HEK293 (cell line): Measurements from ENCODE around the gene TNFRSF1A.

ENCODE experiments used
- GLI2 ChIP-seq: fragments of 450-650 bp; formaldehyde crosslinking; IDR thresholded peaks from 2 replicates; pipeline ENCODE4; 2017; ENCODE audit warnings: missing biosample characterization, missing genetic modification characterization, low read depth, borderline replicate concordance
- GLIS2 ChIP-seq: fragments of 450-650 bp; formaldehyde crosslinking; IDR thresholded peaks from 2 replicates; pipeline ENCODE4 v1.5.1; 2016; ENCODE audit warnings: missing biosample characterization, missing genetic modification characterization
- HOXA7 ChIP-seq: sonication (generic); formaldehyde crosslinking; IDR thresholded peaks from 2 replicates; pipeline ENCODE4 v1.8.1; 2022; ENCODE audit warnings: missing genetic modification reagents, borderline replicate concordance
- IKZF3 ChIP-seq: fragments of 450-650 bp; IDR thresholded peaks from 2 replicates; pipeline ENCODE4 v1.5.0; 2018; ENCODE audit warnings: missing biosample characterization, mild to moderate bottlenecking, missing genetic modification characterization, moderate library complexity
- KLF8 ChIP-seq: fragments of 450-650 bp; formaldehyde crosslinking; IDR thresholded peaks from 2 replicates; pipeline ENCODE4 v1.5.1; 2016; ENCODE audit warnings: missing biosample characterization, missing genetic modification characterization
- MZF1 ChIP-seq: fragments of 450-650 bp; formaldehyde crosslinking; IDR thresholded peaks from 2 replicates; pipeline ENCODE4 v1.5.1; 2017; ENCODE audit warnings: missing biosample characterization, missing genetic modification characterization, borderline replicate concordance
- PRDM6 ChIP-seq: fragments of 450-650 bp; formaldehyde crosslinking; IDR thresholded peaks from 2 replicates; pipeline ENCODE4 v1.5.1; 2017; ENCODE audit warnings: missing biosample characterization, missing genetic modification characterization
- RBAK ChIP-seq: fragments of 450-650 bp; formaldehyde crosslinking; IDR thresholded peaks from 2 replicates; pipeline ENCODE4 v1.5.1; 2016; ENCODE audit warnings: missing biosample characterization, missing genetic modification characterization
- REST ChIP-seq: fragments of 450-650 bp; formaldehyde crosslinking; IDR thresholded peaks from 2 replicates; pipeline ENCODE4 v1.5.1; 2016; ENCODE audit warnings: missing biosample characterization, missing genetic modification characterization
- SP2 ChIP-seq: fragments of 450-650 bp; formaldehyde crosslinking; IDR thresholded peaks from 2 replicates; pipeline ENCODE4 v1.5.1; 2016; ENCODE audit warnings: missing biosample characterization, missing genetic modification characterization
- SP3 ChIP-seq: fragments of 450-650 bp; formaldehyde crosslinking; IDR thresholded peaks from 2 replicates; pipeline ENCODE4 v1.5.1; 2016; ENCODE audit warnings: missing biosample characterization, missing genetic modification characterization
- ZFP3 ChIP-seq: fragments of 450-650 bp; formaldehyde crosslinking; IDR thresholded peaks from 2 replicates; pipeline ENCODE4 v1.5.1; 2016; ENCODE audit warnings: low read depth, missing biosample characterization, missing genetic modification characterization
- ZFP37 ChIP-seq: fragments of 450-650 bp; formaldehyde crosslinking; IDR thresholded peaks from 2 replicates; pipeline ENCODE4 v1.5.1; 2016; ENCODE audit warnings: missing biosample characterization, missing genetic modification characterization
- ZNF114 ChIP-seq: fragments of 450-650 bp; formaldehyde crosslinking; IDR thresholded peaks from 2 replicates; pipeline ENCODE4 v1.5.0; 2017; ENCODE audit warnings: missing biosample characterization, missing genetic modification characterization
- ZNF148 ChIP-seq: fragments of 450-650 bp; formaldehyde crosslinking; IDR thresholded peaks from 2 replicates; pipeline ENCODE4 v1.5.0; 2017; ENCODE audit warnings: missing biosample characterization, missing genetic modification characterization, borderline replicate concordance
- ZNF155 ChIP-seq: fragments of 450-650 bp; formaldehyde crosslinking; IDR thresholded peaks from 2 replicates; pipeline ENCODE4 v1.5.1; 2016; ENCODE audit warnings: missing biosample characterization, missing genetic modification characterization
- ZNF174 ChIP-seq: fragments of 450-650 bp; formaldehyde crosslinking; IDR thresholded peaks from 2 replicates; pipeline ENCODE4 v1.5.0; 2017; ENCODE audit warnings: missing biosample characterization, mild to moderate bottlenecking, missing genetic modification characterization
- ZNF184 ChIP-seq: fragments of 450-650 bp; IDR thresholded peaks from 2 replicates; pipeline ENCODE4 v1.5.1; 2018; ENCODE audit warnings: missing biosample characterization, mild to moderate bottlenecking, missing genetic modification characterization
- ZNF354C ChIP-seq: fragments of 450-650 bp; formaldehyde crosslinking; IDR thresholded peaks from 2 replicates; pipeline ENCODE4 v1.5.1; 2016; ENCODE audit warnings: missing biosample characterization, missing genetic modification characterization, low read depth, borderline replicate concordance
- ZNF394 ChIP-seq: fragments of 450-650 bp; formaldehyde crosslinking; IDR thresholded peaks from 2 replicates; pipeline ENCODE4 v1.5.1; 2016; ENCODE audit warnings: missing biosample characterization, missing genetic modification characterization, mild to moderate bottlenecking, moderate library complexity, borderline replicate concordance
- ZNF558 ChIP-seq: fragments of 450-650 bp; formaldehyde crosslinking; IDR thresholded peaks from 2 replicates; pipeline ENCODE4 v1.5.1; 2016; ENCODE audit warnings: missing biosample characterization, missing genetic modification characterization
- ZNF560 ChIP-seq: fragments of 450-650 bp; formaldehyde crosslinking; IDR thresholded peaks from 2 replicates; pipeline ENCODE4 v1.5.1; 2017; ENCODE audit warnings: missing biosample characterization, missing genetic modification characterization, borderline replicate concordance
- ZNF585B ChIP-seq: fragments of 450-650 bp; formaldehyde crosslinking; IDR thresholded peaks from 2 replicates; pipeline ENCODE4 v1.5.1; 2016; ENCODE audit warnings: missing biosample characterization, missing genetic modification characterization
- ZNF610 ChIP-seq: fragments of 450-650 bp; formaldehyde crosslinking; IDR thresholded peaks from 2 replicates; pipeline ENCODE4 v1.5.1; 2016; ENCODE audit warnings: missing biosample characterization, missing genetic modification characterization, borderline replicate concordance
- ZNF747 ChIP-seq: fragments of 450-650 bp; formaldehyde crosslinking; IDR thresholded peaks from 2 replicates; pipeline ENCODE4 v1.5.1; 2016; ENCODE audit warnings: missing biosample characterization, missing genetic modification characterization
- ZNF768 ChIP-seq: fragments of 450-650 bp; formaldehyde crosslinking; IDR thresholded peaks from 2 replicates; pipeline ENCODE4 v1.5.1; 2018; ENCODE audit warnings: missing biosample characterization, mild to moderate bottlenecking, missing genetic modification characterization
- ZNF792 ChIP-seq: fragments of 450-650 bp; formaldehyde crosslinking; IDR thresholded peaks from 2 replicates; pipeline ENCODE4 v1.5.1; 2016; ENCODE audit warnings: missing biosample characterization, missing genetic modification characterization
- TF ChIP-seq, protein P1 (sequence below): fragments of 450-650 bp; formaldehyde crosslinking; IDR thresholded peaks from 2 replicates; pipeline ENCODE4 v1.5.1; 2016; ENCODE audit warnings: missing biosample characterization, missing genetic modification characterization, borderline replicate concordance
- TF ChIP-seq, protein P2 (sequence below): fragments of 450-650 bp; formaldehyde crosslinking; IDR thresholded peaks from 2 replicates; pipeline ENCODE4 v1.5.1; 2016; ENCODE audit warnings: missing biosample characterization, missing genetic modification characterization
- TF ChIP-seq, protein P3 (sequence below): fragments of 450-650 bp; formaldehyde crosslinking; IDR thresholded peaks from 2 replicates; pipeline ENCODE4 v1.5.1; 2016; ENCODE audit warnings: missing biosample characterization, missing genetic modification characterization

Gene TNFRSF1A

DNA sequence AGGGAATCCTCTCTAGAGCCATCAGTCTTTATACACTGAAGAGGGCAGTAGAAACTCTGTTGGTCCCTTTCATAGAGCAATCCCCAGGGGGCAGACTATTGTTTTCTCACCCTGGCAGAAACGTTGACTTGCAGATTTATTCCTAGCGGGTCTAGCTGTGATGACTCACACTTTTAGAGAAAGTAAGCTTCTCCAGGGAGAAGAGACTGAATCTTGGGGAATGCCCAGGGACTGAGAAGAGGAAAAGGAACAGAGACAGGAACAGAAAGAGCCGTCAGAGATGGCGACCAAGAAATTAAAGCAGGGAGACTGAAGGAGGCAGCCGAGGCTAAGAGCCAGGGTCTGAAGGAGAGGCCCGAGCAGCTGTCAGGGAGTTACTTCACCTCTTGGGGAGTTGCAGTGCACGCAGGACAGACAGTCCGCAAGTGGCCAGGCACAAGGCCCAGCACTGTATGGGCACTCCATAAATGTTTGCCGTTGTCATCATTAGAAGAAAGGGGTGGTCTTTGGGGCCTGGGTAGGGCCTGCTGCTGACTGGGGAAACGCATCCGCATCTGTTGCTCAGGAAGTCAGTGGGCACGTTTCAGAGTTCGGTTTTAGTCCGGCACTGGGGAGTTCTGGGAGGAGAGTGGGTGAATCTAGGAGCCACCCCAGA lies 18.4 kb downstream of the TNFRSF1A start (continued):
- TF ChIP-seq, protein P1, sequence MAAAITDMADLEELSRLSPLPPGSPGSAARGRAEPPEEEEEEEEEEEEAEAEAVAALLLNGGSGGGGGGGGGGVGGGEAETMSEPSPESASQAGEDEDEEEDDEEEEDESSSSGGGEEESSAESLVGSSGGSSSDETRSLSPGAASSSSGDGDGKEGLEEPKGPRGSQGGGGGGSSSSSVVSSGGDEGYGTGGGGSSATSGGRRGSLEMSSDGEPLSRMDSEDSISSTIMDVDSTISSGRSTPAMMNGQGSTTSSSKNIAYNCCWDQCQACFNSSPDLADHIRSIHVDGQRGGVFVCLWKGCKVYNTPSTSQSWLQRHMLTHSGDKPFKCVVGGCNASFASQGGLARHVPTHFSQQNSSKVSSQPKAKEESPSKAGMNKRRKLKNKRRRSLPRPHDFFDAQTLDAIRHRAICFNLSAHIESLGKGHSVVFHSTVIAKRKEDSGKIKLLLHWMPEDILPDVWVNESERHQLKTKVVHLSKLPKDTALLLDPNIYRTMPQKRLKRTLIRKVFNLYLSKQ (tag by site-specific recombination), result no peak
- no peak for TF ChIP-seq ZNF148
- no peak for TF ChIP-seq ZNF610 (tag by site-specific recombination)
- no peak for TF ChIP-seq ZNF792 (tag by site-specific recombination)
- peak; percentile 91 for TF ChIP-seq ZNF558 (tag by site-specific recombination)
- peak; percentile 85 for TF ChIP-seq IKZF3 (tag by site-specific recombination)
- no peak for TF ChIP-seq ZNF560 (tag by site-specific recombination)
- TF ChIP-seq GLI2 (tag by site-specific recombination), result no peak
- no peak for TF ChIP-seq HOXA7 (CRISPR knock-in tag)
- TF ChIP-seq MZF1 (tag by site-specific recombination), result peak; percentile 52; the same call in 1 of the 2 replicates
- TF ChIP-seq ZNF155 (tag by site-specific recombination), result no peak
- TF ChIP-seq ZNF768, result no peak; the same call in 1 of the 2 replicates
- TF ChIP-seq GLIS2, result peak; percentile 37; the same call in 1 of the 2 replicates
- TF ChIP-seq ZNF585B (tag by site-specific recombination), result no peak
- TF ChIP-seq, protein P2, sequence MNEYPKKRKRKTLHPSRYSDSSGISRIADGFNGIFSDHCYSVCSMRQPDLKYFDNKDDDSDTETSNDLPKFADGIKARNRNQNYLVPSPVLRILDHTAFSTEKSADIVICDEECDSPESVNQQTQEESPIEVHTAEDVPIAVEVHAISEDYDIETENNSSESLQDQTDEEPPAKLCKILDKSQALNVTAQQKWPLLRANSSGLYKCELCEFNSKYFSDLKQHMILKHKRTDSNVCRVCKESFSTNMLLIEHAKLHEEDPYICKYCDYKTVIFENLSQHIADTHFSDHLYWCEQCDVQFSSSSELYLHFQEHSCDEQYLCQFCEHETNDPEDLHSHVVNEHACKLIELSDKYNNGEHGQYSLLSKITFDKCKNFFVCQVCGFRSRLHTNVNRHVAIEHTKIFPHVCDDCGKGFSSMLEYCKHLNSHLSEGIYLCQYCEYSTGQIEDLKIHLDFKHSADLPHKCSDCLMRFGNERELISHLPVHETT (tag by site-specific recombination), result peak; percentile 37; the same call in 1 of the 2 replicates
- peak; percentile 44 for TF ChIP-seq KLF8 (tag by site-specific recombination)
- TF ChIP-seq ZFP3, result no peak
- no peak for TF ChIP-seq SP3 (tag by site-specific recombination)
- no peak for TF ChIP-seq ZNF747 (tag by site-specific recombination)
- TF ChIP-seq, protein P3, sequence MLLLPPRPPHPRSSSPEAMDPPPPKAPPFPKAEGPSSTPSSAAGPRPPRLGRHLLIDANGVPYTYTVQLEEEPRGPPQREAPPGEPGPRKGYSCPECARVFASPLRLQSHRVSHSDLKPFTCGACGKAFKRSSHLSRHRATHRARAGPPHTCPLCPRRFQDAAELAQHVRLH (tag by site-specific recombination), result no peak
- TF ChIP-seq ZNF174, result no peak
- no peak for TF ChIP-seq ZNF354C (tag by site-specific recombination)
- TF ChIP-seq SP2 (tag by site-specific recombination), result no peak
- TF ChIP-seq ZNF184 (tag by site-specific recombination), result no peak
- no peak for TF ChIP-seq RBAK (tag by site-specific recombination)
- peak; percentile 93 for TF ChIP-seq PRDM6 (tag by site-specific recombination)
- TF ChIP-seq ZNF114 (tag by site-specific recombination), result no peak
- TF ChIP-seq ZFP37 (tag by site-specific recombination), result no peak
- TF ChIP-seq REST, result no peak
- peak; percentile 97 for TF ChIP-seq ZNF394 (tag by site-specific recombination)
